HL-60/S4 treated with phorbol 12-myristate 13-acetate at 8.2 ng/mL for 4 days and 3 days (cell line): ENCODE data around the gene ALDOB.

Experiments used
- in situ Hi-C: fragments of 300-500 bp; cut with MboI; formaldehyde crosslinking; loops from 2 replicates; pipeline ENCODE4 v1.15.0; 2022; ENCODE audit warnings: low sequenced_read_pairs

The ALDOB gene

DNA sequence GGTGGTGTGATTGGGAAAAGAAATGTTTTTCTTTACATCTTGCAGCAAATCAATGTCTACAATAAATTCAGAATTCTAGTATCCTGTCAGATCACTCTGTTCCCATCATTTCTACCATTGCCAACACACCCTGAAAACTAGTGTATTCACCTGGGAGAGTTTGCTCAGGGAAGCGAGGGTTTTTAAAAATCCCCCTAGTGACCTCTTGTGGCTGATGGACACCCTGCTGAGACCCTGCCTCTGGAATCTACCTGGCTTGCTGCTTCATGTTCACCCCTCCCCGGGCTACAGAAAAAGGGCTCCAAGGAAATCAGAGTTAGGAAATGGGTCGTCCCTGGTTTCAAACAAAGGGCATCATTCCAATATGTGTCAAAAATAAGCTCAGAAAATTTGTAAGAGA, 21.4 kb upstream of the ALDOB start:
- in situ Hi-C loops = no loop called here

DNA sequence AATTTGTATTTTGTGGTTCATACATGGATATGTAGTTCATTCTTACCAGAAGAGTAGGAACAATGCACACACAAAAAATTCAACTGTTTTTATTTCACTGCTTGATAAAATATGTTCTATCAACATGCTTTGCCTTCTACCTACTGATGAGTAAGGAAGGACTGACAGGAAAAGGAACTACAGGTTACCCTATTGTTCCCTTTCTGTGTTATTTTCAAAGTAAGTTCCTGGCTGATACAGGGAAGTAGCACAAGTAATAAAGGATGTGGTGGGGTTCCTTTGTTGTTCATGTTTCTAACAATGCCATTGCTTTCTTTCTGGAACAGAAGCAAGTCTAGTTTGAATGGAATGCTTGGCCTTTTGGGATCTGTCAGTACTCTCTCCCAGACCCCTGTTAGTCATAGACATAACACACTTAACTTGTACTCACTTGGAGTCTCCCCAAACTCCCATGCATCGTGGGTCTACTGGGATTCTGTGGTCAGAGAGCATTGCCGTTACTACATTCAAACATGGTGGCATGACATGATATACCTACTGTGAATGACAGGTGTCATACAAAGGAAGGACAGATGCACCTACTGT, 20.2 kb upstream of the ALDOB start:
- in situ Hi-C loops = no loop called here

DNA sequence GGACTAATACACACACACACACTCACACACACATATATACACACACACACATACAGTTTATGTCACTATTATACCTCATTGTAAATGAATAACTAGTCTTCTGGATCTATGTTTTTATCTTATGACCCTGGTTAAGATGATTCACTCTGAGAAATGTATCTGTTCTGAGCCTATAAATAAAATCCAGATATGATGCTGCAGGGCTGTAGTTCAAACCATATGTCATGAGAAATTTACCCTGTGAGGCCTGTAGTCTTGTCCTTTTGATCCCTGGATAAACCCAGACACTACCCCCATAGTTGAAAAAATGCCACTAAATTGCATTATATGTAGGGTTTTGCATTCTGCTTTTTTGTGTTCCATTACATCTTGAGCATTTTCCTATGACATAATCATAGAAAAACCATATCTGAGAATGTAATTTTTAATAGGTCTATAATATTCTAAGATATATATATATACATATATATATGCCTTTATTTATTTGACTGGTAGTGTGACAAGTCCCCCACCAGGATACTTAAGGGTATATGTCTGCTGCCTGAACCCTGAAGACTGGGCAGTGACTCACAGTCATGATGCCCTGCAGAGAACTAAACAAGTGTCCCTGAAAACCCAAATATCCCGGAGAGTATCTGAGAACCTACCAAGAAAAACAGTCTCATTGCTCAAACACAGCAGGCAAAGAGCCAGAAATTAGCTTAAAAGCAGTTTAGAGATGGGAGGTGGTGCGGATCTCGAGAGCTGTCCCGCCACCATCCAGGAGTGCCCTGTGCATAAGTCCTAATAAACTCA, 18.4 kb upstream of the ALDOB start:
- in situ Hi-C loops = no loop called here

DNA sequence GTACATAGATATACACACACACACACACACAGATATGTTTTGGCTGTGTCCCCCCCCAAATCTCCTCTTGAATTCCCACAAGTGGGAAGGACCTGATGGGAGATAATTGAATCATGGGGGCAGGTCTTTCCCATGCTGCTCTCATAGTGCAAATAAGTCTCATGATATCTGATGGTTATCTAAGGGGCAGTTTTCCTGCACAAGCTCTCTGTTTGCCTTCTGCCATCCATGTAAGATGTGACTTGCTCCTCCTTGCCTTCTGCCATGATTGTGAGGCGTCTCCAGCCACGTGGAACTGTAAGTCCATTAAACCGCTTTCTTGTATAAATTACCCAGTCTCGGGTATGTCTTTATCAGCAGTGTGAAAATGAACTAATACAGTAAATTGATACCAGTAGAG, 15.9 kb upstream of the ALDOB start:
- in situ Hi-C loops = no loop called here

DNA sequence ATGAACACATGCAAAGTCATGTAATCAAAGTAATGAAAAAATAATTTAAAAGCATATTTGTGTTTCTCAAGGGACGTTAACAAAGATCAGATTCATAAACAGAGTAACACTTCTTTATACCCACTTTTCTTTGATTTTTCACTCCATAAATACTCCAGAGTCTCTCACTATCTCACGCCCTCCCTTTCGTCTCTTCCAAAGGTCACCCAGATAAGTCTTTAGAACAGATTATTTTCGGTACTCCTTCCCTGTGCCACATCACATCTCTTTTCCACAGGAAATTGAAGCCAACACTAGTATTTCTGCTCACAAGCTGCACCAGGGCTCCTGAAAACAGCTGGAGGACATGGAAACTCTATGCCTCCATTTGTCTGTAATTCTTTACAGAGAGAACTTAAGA, 15.4 kb upstream of the ALDOB start:
- in situ Hi-C loops = no loop called here

DNA sequence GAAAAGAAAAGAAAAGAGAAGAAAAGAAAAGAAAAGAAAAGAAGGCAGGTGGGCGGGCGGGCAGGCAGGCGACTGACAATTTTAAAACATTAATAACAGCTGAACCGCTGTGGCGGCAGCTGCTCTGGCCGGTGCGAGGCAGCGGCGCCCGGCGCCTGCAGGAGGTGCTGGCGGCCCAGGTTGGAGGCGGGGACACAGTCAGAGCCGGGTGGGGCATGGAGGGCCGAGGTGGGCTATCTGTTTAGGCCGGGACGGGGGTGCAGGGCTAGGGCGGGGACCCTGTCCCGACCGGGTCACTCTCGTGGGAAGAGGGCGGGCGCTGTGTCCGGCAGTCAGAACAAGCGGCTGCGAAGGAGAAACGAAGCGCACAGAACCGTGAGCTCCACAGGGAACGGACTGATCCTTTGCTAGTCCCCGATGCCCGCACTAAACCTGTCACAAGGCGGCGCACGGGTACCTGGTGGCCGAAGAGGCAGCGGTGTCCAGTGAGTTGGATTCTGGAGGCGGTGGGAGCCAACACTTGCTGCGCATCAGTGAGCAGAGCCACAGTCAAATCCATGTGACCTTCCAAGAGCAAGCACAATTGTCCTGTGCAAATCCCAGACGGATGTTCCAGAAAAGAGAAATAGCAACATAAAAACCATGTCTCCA, 13.6 kb upstream of the ALDOB start:
- in situ Hi-C loops = no loop called here

DNA sequence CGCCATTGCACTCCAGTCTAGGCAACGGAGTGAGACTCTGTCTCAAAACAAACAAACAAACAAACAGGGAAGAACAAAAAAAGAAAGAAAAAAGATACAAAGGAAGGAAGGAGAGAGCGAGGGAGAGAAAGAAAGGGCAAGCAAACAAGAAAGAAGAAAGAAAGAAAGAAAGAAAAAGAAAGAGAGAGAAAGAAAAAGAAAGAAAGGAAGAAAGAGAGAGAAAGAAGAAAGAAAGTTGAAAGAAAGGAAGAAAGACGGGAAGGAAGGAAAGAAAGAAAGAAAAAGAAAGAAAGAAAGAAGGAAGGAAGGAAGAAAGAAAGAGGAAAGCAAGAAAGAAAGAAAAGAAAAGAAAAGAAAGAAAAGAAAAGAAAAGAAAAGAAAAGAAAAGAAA, 13.1 kb upstream of the ALDOB start:
- in situ Hi-C loops = no loop called here

DNA sequence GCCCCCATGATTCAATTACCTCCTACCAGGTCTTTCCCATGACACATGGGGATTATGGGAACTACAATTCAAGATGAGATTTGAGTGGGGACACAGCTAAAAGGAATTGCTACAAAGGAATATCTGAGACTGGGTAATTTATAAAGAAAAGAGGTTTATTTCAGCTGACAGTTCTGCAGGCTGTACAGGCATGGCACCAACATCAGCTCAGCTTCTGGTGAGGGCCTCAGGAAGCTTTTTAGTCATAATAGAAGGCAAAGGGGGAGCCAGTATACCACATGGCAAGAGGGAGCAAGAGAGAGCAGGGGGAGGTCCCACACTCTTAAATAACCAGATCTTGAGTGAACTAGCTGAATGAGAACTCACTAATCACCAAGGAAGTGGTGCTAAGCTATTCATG, 11.2 kb upstream of the ALDOB start:
- in situ Hi-C loops = no loop called here

DNA sequence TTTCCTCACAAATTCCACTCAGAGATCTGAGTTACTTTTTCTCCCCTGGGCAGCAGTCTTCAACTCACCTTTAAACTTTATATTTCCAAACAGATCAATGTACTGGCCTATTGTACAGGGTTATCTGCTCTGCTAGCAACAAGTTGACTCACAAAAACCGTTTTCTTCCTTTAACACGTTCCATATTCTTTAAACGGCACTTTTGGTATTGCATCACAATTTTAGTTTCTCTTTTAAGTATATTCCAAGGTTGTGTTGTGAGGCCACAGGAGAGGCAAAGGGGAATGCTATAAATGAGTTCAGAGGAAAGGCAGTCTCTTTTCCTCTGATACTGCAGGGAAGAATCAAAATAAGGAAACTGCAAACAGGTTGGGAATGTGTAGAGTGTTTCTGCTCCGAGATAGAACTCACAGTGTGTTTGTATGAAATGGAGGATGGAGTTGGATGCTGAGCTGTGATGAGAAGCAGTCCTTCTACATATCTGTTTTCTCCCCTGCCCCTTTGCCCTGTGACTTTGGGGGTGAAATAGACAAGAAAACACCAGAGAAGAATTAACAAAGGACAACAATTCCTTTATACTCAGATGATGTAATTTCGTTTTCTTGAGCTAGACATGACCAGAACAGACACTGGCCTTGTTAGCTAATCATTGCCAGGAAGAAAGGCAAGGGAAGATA, 9.9 kb upstream of the ALDOB start:
- in situ Hi-C loops = no loop called here

DNA sequence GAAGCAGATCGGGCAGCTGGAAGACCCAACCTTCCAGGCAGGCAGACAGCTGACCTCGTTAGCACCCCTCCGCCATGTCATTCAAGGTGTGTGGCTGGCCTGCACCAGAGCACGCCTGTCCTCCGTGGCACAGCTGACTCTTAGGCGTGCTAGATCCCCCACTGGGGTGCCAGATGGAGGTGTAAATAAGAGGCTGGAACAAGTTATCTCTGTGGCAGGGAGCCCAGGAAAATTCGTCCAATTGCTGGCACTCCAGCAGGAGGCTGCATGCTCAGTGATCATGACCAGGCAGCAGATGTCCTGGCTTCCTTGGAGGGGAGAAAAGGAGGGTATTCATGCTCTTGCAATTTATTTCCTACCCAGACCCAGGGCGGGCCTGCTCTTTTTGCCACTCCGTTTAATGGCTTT, 7.8 kb upstream of the ALDOB start:
- in situ Hi-C loops = no loop called here

DNA sequence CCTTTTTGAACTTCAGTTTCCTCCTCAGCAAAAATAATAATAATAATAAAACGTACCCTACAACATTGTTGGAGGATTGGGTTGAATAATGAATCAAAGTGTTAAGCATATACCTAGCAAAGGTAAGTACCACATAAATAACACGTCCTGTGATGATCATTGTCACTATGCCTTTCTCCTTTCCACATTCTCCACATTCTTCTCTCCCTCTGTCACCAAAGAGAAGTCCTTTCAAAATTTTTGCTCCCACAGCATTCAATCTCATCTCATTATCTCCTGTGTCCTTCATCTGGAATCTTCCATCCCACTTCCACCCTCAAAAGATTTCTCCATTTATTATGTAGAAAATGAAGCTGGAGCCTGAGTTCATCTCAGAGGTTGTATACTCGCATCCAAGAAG, 7.2 kb upstream of the ALDOB start:
- in situ Hi-C loops = no loop called here

DNA sequence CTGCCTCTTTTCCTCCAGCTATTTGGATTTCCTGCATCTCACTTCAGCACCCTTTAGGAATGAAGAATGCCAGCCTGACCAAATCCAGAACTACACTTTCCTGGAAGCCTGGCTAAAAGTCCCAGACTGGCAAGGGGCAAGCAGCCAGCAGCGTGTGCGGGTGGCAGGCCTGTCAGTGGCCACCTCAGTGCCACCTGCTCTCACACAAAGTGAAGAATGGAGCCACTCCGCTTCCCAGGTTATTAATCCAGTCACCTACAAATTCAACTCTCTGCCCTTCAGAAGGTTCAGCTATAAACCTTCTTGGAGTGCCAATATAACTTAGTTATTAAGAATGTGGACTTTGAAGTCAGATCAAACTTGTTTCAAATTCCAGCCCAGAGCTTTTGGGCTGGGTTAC, 6.7 kb upstream of the ALDOB start:
- in situ Hi-C loops = no loop called here

DNA sequence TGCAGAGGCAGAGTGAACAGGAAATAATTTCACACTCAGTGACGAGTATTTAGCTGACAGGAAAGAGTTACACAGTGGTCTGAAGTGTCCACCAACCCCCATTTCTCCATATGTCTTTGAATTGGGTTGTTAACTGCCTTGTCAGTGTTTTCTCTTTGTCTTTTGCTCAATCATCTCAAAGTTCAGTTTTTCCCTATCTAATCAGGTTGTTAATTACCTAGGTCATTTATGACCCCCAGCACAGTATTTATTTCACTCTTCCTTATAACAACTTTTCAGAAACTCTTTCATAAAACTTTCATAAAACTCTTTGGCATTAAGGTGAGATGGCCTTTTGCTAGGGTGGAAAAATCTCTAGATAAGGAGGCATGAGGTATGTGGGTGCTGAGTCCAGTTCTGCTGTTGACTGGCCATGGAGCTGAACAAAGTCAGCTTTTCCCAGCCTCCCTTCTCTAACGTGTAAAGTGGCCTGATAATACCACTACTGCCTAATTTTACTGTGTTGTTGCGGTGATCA, 5.2 kb upstream of the ALDOB start:
- in situ Hi-C loops = no loop called here

DNA sequence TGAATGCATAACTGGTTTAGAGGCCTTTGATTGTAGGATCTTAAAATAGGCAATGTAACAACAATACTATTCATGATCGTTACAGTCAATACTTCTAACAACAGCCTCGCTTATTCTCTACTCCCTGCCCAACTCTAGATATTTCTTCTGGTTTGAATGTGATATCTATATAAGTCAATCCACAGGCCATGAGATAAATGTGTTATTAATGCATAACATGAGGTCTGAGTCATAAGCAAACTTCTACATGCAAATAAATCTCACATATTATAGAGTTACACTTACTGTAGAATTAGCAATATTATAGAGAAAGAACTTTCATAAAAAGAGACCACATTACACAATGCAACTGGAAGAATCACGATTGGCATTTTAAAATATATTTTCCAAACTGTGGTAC, 2.9 kb upstream of the ALDOB start:
- in situ Hi-C loops = no loop called here

DNA sequence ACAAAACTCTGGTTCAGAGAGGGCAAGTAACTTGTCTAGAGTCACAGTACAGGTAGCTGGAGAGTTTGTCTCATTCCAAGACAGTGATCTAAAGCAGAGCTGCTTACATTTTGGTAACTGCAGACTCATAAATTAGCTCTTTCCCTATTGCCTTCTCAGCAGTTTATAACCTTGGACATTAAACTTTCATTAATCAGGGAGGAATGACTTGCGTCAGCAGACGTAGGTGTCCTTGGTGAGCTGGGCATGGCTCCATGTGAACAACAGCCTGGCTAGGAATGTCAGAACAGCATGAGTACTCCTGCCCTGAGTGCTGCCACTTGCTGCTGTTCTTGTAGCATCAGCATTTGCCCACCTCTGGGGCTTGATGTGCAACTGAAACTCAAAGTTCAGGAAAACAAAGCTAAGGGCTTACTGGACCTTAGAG, 2.2 kb upstream of the ALDOB start:
- in situ Hi-C loops = no loop called here

DNA sequence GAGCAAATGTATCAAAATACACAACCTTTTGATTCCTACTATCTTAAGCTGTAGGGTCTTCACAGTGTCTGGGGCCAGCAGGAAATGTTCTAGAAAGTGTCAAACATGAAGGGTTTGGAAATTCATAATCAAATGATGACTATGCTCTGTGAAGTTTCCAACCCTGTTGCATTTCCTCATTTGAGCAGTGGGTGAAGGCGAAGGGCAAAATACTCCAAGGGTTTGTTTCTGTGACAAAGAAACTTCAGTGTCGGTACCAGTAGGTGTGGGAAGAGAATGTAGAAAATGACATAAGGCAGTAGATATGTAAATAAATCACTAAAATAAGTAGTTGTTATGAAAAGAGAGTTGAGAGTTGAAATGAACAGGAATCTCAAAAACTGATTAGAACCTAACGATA, 576 bp downstream of the ALDOB start:
- in situ Hi-C loops = no loop called here

DNA sequence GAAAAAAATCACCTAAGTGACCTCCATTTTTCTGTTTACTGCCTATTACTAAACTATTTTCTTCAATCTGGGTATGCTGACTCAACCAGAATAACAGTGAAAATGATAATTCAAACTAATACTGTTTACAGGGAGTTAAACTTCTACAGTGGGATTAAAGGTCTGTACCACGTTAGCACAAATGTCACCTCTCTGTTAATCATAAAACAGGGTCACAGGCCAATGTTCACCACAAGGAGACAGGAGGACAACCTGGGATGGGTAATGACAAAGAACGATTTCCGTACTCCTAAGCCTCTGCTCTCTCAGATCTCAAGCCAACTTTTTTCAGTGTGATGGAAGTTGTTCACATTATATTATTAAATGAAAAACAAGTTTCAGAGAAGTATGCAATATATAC, 2.3 kb downstream of the ALDOB start:
- in situ Hi-C loops = no loop called here

DNA sequence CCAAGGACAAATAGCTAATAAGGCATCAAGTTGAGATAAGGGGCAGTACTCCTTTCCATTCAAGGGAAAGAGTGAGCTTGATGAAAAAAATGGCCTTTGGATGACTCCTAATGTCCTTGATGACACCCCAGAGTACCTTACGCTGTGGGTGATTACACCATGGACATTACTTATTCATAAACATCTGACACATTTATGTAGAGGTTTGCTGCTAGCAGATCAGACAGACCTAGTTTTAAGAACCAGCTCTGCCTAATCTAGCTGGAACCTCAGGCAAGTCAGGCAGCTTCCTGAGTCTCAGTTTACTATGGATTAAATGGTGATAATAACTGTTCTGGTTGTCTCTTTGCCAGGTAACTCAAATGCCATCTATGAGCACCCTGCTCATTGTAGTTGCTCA, 2.8 kb downstream of the ALDOB start:
- in situ Hi-C loops = no loop called here

DNA sequence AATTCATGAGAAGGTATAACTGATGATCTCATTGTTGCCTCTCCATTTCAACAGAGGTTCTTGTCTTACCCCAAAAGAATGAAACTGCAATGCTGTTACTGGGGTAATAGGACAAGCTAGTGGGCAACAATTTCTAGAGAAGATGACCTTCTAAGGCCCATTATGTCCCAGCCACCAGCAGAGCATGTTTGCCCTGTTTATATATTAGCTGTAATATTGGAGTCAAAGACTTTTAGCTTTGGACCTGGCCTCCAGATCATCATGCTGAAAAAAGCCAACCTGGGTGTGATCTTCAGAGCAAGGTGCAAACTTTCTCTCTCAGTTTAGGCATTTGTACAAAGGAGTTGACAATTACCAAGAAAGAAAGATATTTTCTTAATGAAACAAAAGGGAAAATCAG, 3.4 kb downstream of the ALDOB start:
- in situ Hi-C loops = no loop called here

DNA sequence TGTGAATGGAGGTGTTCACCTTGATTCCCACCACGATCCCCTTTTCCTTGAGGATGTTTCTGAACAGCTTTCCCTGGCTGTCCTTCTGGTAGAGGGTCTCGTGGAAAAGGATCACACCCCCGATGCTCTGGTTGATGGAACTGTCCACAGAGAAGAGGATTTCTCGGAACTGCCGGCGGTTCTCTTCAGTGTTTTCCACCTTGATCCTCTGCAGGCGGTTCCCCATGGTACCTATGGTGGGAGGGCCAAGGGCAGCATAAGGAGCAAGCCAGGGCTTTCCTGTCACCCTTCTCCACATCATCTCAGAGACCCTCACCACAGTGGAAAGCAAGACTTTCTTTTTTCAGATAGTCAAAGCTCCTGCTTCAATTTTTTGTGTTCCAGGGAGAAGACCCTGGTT, 5.8 kb downstream of the ALDOB start:
- in situ Hi-C loops = no loop called here

DNA sequence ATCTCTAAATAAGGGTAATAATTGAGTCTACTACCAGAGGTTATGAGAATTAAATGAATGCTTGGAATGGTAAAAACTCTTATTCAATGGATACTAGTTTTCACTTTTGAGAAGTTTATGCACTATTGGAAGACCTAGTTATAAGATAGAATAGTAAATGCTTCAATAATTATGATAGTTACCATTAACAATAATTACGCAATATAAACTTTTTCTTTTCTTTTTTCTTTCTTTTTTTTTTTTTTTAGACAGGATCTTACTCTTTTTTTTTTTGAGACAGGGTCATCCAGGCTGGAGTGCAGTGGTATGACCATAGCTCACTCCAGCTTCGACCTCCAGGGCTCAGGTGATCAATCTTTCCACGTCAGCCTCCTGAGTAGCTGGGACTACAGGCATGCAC, 6.7 kb downstream of the ALDOB start:
- in situ Hi-C loops = no loop called here
